ENCODE results near the gene ZFPM1.
"Not testable (repeated sequence)": the region's sequence is repeated elsewhere in the genome, so short reads cannot be mapped to it uniquely, and the experiment has no call there.

ZFPM1 gene

DNA sequence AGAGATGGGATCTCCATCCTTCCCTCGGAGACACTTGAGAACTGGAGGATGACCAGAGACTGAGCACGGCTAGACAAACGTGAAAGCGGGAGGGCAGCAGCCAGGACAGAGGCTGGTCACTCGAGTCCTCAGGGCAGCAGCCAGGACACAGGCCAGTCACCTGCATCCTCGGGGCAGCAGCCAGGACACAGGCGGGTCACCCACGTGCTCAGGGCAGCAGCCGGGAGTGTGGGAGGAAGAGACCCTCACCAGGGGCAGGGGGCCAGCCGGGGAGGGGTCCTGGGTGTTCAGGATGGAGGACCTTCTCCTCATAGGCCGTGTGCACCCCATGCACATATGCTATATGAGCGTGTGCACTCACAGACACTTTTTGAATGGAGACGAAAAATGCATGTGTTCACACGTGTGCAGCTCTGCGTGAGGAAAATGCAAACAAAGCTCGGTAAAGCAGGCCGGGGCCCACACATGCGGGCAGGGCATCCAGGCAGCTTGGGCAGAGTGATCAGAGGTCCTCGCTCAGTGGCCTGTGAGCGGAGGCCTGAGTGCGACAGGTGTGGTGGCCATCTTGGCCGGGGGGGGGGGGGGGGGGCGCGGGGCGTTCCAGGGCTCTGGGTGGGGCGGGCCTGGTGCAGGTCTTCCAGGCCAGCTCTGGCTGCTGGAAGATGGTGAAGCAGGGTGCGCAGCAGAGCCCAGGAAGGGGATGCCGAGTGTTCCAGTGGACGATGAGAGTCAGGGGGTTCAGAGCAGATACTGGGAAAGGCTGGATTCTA lies 43.6 kb upstream of the ZFPM1 start:
- Histone ChIP-seq H4K20me1 (ENCODE audit: insufficient read depth) (no peaks in the 10 kb centered on the region), H3K27ac (no peak overlapping the region), H3K9ac (no peak overlapping the region), H3K4me1 (ENCODE audit: low read depth, poor library complexity, severe bottlenecking) (no peaks in the 10 kb centered on the region), H3K79me2 (ENCODE audit: insufficient read depth, low read depth) (no peaks in the 10 kb centered on the region), H3K27me3 (ENCODE audit: insufficient read depth, low read depth) (peaks cover 72% of the 10 kb centered on the region), H2AFZ (ENCODE audit: low read depth) (no peak overlapping the region), H3K4me2 (no peak overlapping the region), H3K36me3 (ENCODE audit: insufficient read depth) (no peaks in the 10 kb centered on the region), H3K4me3 (IDR thresholded peaks at IDR 0.05; ENCODE audit: insufficient read depth, low read depth, low read length) (no peak overlapping the region)
- TF ChIP-seq, protein P1, sequence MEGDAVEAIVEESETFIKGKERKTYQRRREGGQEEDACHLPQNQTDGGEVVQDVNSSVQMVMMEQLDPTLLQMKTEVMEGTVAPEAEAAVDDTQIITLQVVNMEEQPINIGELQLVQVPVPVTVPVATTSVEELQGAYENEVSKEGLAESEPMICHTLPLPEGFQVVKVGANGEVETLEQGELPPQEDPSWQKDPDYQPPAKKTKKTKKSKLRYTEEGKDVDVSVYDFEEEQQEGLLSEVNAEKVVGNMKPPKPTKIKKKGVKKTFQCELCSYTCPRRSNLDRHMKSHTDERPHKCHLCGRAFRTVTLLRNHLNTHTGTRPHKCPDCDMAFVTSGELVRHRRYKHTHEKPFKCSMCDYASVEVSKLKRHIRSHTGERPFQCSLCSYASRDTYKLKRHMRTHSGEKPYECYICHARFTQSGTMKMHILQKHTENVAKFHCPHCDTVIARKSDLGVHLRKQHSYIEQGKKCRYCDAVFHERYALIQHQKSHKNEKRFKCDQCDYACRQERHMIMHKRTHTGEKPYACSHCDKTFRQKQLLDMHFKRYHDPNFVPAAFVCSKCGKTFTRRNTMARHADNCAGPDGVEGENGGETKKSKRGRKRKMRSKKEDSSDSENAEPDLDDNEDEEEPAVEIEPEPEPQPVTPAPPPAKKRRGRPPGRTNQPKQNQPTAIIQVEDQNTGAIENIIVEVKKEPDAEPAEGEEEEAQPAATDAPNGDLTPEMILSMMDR (conservative IDR thresholded peaks at IDR 0.05; ENCODE audit: low read depth, low read length) = no peak

DNA sequence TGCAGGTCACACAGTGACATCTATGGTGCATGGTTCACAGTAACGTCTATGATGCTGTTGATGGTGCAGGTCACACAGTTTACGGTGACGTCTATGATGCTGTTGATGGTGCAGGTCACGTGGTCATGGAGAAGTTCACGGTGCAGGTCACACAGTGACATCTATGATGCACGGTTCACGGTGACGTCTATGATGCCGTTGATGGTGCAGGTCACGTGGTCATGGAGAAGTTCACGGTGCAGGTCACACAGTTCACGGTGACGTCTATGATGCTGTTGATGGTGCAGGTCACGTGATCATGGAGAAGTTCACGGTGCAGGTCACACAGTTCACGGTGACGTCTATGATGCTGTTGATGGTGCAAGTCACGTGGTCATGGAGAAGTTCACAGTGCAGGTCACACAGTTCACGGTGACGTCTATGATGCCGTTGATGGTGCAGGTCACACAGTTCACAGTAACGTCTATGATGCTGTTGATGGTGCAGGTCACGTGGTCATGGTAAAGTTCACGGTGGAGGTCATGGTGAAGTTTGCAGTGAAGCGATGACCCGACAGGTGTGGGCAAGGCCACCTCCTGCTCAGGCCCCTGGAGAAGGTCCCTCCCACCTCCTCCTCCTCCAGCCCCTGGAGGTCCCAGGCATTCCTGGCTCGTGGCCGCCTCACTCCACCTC lies 42.6 kb upstream of the ZFPM1 start:
- H3K27me3 ChIP-seq (ENCODE audit: insufficient read depth, low read depth) = peaks cover 72% of the 10 kb centered on the region
- H3K27ac ChIP-seq; H3K36me3 ChIP-seq (ENCODE audit: insufficient read depth); H3K4me1 ChIP-seq (ENCODE audit: low read depth, poor library complexity, severe bottlenecking); H3K79me2 ChIP-seq (ENCODE audit: insufficient read depth, low read depth); H3K9ac ChIP-seq; H2AFZ ChIP-seq (ENCODE audit: low read depth); H3K4me3 ChIP-seq (IDR thresholded peaks at IDR 0.05; ENCODE audit: insufficient read depth, low read depth, low read length); H3K4me2 ChIP-seq; H4K20me1 ChIP-seq (ENCODE audit: insufficient read depth): not testable (repeated sequence)

DNA sequence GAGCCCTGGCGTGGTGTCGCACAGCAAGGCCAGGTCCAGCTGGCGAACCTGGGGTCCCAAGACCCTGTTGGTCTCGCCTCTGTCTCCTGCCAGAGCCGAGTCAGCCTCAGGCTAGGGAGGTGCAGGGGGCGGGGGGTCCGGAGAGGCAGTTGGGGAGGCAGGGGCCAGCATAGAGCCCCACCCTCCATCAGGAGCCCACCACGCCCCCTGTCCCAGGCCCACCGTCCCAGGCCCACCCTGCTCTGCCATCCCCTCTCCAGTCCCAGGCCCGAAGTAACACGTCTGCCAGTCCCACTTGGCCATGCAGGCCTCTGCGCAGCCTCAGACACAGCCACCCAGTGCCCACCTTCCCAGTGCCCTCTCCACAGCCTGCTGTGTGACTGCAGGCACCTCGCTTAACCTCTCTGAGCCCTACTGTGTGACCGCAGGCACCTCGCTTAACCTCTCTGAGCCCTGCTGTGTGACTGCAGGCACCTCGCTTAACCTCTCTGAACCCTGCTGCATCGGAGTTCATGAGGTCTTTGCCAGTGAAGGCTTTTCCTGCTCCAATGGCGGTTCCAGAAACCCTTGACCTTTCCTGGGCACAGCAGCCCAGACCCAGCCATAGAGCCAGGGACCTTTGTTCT lies 41.0 kb upstream of the ZFPM1 start:
- no peak overlapping the region for H3K4me3 ChIP-seq (IDR thresholded peaks at IDR 0.05; ENCODE audit: insufficient read depth, low read depth, low read length)
- H3K79me2 ChIP-seq (ENCODE audit: insufficient read depth, low read depth) = no peaks in the 10 kb centered on the region
- TF ChIP-seq, protein P1 (conservative IDR thresholded peaks at IDR 0.05; ENCODE audit: low read depth, low read length) = no peak
- peaks cover 72% of the 10 kb centered on the region for H3K27me3 ChIP-seq (ENCODE audit: insufficient read depth, low read depth)
- H2AFZ ChIP-seq (ENCODE audit: low read depth) = no peak overlapping the region
- H3K27ac ChIP-seq = no peak overlapping the region
- no peaks in the 10 kb centered on the region for H3K36me3 ChIP-seq (ENCODE audit: insufficient read depth)
- H3K4me1 ChIP-seq (ENCODE audit: low read depth, poor library complexity, severe bottlenecking) = no peaks in the 10 kb centered on the region
- no peak overlapping the region for H3K4me2 ChIP-seq
- H4K20me1 ChIP-seq (ENCODE audit: insufficient read depth) = no peaks in the 10 kb centered on the region
- H3K9ac ChIP-seq = no peak overlapping the region

DNA sequence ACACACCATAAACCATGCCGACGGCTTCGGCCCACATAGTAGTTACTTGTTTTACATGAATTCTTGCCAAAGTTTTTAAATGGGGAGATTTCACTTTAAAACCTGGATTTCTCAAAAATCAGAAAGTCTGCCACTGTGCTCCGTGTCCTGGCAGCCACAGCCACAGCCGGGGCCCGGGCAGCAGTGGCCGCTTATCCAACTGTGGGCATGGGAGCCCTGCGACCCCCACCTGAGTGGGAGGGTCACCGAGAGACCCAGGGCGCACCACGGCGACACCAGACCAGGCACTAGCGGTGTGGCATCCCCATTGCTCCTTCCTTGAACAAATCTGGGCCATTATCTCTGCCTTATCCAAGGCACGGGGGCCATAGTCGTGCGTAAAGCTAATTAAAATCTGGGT lies 40.3 kb upstream of the ZFPM1 start:
- no peaks in the 10 kb centered on the region for H3K79me2 ChIP-seq (ENCODE audit: insufficient read depth, low read depth)
- H3K4me1 ChIP-seq (ENCODE audit: low read depth, poor library complexity, severe bottlenecking) = no peaks in the 10 kb centered on the region
- peaks cover 73% of the 10 kb centered on the region for H3K27me3 ChIP-seq (ENCODE audit: insufficient read depth, low read depth)
- no peaks in the 10 kb centered on the region for H4K20me1 ChIP-seq (ENCODE audit: insufficient read depth)
- no peak overlapping the region for H3K4me2 ChIP-seq
- H2AFZ ChIP-seq (ENCODE audit: low read depth) = no peak overlapping the region
- no peak overlapping the region for H3K27ac ChIP-seq
- TF ChIP-seq, protein P1 (conservative IDR thresholded peaks at IDR 0.05; ENCODE audit: low read depth, low read length) = no peak
- H3K4me3 ChIP-seq (IDR thresholded peaks at IDR 0.05; ENCODE audit: insufficient read depth, low read depth, low read length) = no peak overlapping the region
- H3K9ac ChIP-seq = no peak overlapping the region
- H3K36me3 ChIP-seq (ENCODE audit: insufficient read depth) = no peaks in the 10 kb centered on the region
